ENCODE results near the gene TMEM270.

DNA sequence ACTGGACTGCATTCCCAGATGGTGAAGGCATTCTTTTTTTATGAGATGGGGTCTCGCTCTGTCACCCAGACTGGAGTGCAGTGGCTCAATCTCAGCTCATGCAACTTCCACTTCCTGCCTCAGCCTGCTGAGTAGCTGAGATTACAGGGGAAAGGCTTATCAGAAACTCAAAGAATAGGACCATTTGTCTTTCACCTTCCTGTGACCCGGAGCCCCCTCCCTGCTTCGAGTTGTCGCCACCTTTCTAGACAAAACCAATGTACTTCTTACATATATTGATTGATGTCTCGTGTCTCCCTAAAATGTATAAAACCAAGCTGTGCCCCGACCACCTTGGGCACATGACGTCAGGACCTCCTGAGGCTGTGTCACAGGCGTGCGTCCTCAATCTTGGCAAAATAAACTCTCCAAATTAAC lies 16.8 kb upstream of the TMEM270 start:
- no peak for TF ChIP-seq FOXJ3 (CRISPR knock-in tag; IDR thresholded peaks at IDR 0.05)
- TF ChIP-seq CHD2 (IDR thresholded peaks at IDR 0.05; ENCODE audit: low read length, partially characterized antibody), result no peak
- TF ChIP-seq, protein P1, sequence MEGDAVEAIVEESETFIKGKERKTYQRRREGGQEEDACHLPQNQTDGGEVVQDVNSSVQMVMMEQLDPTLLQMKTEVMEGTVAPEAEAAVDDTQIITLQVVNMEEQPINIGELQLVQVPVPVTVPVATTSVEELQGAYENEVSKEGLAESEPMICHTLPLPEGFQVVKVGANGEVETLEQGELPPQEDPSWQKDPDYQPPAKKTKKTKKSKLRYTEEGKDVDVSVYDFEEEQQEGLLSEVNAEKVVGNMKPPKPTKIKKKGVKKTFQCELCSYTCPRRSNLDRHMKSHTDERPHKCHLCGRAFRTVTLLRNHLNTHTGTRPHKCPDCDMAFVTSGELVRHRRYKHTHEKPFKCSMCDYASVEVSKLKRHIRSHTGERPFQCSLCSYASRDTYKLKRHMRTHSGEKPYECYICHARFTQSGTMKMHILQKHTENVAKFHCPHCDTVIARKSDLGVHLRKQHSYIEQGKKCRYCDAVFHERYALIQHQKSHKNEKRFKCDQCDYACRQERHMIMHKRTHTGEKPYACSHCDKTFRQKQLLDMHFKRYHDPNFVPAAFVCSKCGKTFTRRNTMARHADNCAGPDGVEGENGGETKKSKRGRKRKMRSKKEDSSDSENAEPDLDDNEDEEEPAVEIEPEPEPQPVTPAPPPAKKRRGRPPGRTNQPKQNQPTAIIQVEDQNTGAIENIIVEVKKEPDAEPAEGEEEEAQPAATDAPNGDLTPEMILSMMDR (IDR thresholded peaks at IDR 0.05), result no peak
- no peak for TF ChIP-seq EP300 (IDR thresholded peaks at IDR 0.05; ENCODE audit: borderline replicate concordance in 1 of 2, low read depth in 1 of 2, low read length in 1 of 2)
- no peak for TF ChIP-seq RFX5 (IDR thresholded peaks at IDR 0.05; ENCODE audit: low read length)
- TF ChIP-seq, protein P2, sequence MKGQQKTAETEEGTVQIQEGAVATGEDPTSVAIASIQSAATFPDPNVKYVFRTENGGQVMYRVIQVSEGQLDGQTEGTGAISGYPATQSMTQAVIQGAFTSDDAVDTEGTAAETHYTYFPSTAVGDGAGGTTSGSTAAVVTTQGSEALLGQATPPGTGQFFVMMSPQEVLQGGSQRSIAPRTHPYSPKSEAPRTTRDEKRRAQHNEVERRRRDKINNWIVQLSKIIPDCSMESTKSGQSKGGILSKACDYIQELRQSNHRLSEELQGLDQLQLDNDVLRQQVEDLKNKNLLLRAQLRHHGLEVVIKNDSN (IDR thresholded peaks at IDR 0.05; ENCODE audit: borderline replicate concordance, low read depth), result no peak
- no peak for TF ChIP-seq RAD21 (IDR thresholded peaks at IDR 0.05; ENCODE audit: low read length)
- no peak for TF ChIP-seq EZH2phosphoT487 (IDR thresholded peaks at IDR 0.05; ENCODE audit: borderline replicate concordance, low read depth)
- TF ChIP-seq FOSL2 (IDR thresholded peaks at IDR 0.05; ENCODE audit: borderline replicate concordance, low read depth), result no peak
- TF ChIP-seq, protein P3, sequence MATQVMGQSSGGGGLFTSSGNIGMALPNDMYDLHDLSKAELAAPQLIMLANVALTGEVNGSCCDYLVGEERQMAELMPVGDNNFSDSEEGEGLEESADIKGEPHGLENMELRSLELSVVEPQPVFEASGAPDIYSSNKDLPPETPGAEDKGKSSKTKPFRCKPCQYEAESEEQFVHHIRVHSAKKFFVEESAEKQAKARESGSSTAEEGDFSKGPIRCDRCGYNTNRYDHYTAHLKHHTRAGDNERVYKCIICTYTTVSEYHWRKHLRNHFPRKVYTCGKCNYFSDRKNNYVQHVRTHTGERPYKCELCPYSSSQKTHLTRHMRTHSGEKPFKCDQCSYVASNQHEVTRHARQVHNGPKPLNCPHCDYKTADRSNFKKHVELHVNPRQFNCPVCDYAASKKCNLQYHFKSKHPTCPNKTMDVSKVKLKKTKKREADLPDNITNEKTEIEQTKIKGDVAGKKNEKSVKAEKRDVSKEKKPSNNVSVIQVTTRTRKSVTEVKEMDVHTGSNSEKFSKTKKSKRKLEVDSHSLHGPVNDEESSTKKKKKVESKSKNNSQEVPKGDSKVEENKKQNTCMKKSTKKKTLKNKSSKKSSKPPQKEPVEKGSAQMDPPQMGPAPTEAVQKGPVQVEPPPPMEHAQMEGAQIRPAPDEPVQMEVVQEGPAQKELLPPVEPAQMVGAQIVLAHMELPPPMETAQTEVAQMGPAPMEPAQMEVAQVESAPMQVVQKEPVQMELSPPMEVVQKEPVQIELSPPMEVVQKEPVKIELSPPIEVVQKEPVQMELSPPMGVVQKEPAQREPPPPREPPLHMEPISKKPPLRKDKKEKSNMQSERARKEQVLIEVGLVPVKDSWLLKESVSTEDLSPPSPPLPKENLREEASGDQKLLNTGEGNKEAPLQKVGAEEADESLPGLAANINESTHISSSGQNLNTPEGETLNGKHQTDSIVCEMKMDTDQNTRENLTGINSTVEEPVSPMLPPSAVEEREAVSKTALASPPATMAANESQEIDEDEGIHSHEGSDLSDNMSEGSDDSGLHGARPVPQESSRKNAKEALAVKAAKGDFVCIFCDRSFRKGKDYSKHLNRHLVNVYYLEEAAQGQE (IDR thresholded peaks at IDR 0.05; ENCODE audit: low read depth, low read length), result no peak
- no peak for TF ChIP-seq POLR2AphosphoS5 (IDR thresholded peaks at IDR 0.05; ENCODE audit: low read depth, low read length)
- TF ChIP-seq, protein P4, sequence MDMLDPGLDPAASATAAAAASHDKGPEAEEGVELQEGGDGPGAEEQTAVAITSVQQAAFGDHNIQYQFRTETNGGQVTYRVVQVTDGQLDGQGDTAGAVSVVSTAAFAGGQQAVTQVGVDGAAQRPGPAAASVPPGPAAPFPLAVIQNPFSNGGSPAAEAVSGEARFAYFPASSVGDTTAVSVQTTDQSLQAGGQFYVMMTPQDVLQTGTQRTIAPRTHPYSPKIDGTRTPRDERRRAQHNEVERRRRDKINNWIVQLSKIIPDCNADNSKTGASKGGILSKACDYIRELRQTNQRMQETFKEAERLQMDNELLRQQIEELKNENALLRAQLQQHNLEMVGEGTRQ (IDR thresholded peaks at IDR 0.05; ENCODE audit: borderline replicate concordance, low read depth, low read length), result no peak

All from SK-N-SH (cell line).